NCI-H1417 treated with DMSO at 0.1 percent for 48 hours (cell line): ENCODE results near the gene DOCK4.

ENCODE experiments used
- DNase-seq: peaks from one replicate; lab custom pipeline; 2025; lab: John Stamatoyannopoulos, UW

DOCK4 gene

DNA sequence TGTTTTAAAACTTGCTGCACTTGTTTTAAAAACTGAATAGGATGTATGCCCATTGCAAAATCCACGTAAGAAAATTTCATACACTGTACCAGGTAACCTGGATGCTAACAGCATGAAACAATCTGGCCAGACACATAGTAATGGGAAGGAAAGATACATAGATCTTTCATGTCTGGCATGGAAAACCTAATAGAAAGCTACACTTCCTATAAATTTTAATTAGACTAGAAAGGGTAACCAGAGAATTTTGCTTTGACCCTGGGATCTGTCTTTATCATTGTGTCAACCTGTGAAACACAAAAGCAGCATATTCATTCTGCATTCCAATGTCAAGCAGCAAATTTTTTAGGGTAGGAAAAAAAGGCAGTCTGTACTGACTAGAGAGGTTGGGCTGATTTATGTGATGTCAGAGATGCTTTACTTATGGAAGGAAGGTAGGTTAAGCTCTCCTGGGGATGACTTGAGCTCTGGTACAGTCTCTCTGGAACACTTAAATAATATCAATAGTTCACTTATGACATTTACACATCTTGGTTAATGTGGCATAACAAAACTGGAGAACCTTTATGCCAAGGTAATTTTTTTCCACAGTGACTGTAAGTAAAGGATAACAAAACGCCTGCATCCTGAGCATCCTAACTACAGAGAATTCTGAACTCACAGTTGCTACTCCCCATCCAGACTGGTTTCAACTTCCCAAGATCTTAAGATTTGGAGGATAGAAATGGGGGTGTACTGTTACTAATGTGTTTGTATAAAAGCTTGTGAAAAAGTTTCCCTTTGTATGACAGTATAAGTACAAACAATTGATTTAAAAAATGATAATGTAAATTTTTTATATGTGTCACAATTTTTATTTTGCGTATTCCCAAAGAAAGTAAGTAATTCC, 44.7 kb downstream of the DOCK4 start:
- no peak for DNase-seq

DNA sequence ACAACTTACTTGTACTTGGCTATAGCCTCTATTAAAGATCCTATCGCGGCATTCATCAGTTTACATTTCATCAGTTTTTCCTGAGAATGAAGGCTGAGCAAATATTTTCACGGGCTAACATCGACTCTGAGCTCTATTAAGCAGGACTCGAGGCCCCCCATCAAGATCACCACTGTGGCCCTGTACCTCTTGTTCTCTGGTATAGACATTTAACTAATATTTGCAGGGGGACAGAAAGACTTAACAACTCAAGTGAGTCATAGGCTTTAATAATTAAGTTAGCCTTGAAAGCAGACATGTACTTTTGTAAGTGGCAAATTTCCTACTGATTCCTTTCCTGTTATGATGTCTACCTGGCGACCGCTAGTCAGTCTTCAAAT, 45.4 kb downstream of the DOCK4 start:
- no peak for DNase-seq

DNA sequence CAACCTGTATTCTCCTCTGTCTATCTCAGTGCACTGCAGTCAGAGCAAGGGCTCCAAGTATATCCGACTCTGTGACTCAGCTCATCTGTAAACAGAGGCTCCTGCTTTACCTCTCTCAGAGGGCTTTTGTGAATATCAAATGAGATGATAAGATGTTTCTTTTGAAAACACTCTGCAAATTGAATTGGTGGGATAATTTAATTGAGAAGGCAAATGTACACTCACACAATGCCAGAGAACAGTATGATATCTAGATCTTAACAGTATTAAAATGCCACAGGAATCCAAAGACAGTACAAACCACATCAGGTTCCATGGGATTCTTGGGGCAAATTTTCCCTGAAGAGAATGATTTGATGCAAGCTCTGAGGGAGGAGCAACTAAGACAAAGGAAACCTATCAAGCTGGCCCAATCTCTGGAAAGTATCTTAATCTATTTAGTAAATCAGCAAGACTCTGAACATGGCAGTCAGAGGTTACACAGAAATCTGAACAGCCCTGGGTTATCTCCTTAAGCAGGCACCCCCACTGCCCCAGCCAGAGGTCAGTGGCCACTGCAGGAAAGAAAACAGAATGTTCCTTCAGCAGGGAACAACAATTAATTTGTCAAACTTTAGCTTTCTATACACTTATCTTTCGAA, 45.9 kb downstream of the DOCK4 start:
- no peak for DNase-seq

DNA sequence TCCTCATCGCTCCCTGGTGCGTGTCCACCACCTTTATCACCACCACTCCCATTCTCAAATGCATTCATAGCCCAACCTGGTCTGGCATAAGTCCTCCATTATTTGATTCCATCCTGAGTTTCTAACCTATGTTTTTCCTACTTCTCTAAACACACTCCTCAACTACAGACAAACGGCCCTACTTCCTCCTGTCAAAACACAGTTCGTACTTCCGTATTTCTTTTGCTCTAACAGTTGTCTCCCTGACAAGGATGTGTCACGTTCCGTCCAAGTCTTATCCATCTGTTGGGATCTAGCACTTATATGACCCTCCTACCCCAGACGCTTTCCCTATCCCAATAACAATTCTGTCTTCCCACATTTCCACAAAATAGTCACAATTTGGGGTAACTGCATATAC, 46.8 kb downstream of the DOCK4 start:
- DNase-seq = no peak

- no peak for DNase-seq
These were observed 49.1 kb downstream of the DOCK4 start for GRCh38 chr7:112157072-112157471.

GRCh38 chr7:112156412-112156811, 49.8 kb downstream of the DOCK4 start:
- no peak for DNase-seq

GRCh38 chr7:112154690-112155089, 51.5 kb downstream of the DOCK4 start:
- no peak for DNase-seq

GRCh38 chr7:112152186-112152585, 54.0 kb downstream of the DOCK4 start:
- no peak for DNase-seq

DNA sequence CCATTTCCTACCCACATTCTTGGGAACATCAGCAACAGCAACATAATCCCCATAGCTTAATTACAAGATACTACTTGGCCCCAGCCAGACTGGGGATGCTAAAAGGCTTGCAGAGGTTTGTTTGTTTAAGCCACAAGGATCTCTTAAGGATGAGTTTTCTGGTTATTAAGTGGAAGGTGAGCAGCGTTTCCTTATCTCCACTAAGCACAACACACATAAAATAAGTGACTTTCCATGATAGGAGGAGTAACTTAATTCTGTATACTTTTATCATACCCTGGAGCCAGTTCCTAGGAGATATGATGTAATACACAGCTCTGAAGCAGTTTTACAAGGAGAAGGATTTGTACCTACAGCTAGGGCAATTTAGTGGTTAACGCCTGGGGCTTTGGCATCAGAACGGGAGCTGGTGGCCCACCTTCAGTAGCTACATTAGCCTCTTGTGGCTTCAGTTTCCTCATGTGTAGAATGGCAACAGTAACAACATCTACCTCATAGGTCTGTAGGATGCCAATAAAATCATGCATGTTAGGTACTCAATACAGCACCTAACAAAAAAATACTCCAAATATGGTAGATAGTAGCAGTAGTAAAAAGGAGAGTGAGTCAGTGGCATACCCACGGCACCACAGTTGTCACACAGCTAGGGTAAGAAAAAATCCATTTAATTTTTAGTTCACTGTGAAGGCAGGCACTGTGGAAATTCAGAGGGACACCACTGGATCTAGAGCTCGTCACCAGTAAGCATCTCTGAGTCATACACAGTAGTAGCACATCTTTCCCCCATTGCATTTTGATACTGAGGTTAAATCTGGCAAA, 55.2 kb downstream of the DOCK4 start:
- DNase-seq = no peak

GRCh38 chr7:112149734-112150133, 56.5 kb downstream of the DOCK4 start:
- no peak for DNase-seq

- no peak for DNase-seq
These were observed 58.3 kb downstream of the DOCK4 start for GRCh38 chr7:112147793-112148361.

DNA sequence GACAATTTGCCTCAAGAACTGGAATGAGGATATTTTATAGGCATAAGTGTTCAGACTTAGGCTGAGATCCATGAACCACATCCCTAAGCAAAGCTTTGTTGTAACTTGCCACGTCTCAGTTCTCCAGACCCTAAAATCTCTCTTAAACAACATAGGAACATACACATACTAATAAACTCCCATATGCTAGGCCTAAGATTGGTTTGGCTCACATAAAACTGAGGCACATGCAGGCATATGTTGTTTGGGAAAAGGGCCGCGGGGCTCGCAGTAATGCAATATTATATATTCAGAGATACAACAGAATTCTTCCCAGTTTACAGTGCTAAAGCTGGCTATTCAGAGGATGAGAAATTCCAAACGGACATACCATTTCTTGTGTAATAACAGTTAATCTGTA, 61.0 kb downstream of the DOCK4 start:
- no peak for DNase-seq

DNA sequence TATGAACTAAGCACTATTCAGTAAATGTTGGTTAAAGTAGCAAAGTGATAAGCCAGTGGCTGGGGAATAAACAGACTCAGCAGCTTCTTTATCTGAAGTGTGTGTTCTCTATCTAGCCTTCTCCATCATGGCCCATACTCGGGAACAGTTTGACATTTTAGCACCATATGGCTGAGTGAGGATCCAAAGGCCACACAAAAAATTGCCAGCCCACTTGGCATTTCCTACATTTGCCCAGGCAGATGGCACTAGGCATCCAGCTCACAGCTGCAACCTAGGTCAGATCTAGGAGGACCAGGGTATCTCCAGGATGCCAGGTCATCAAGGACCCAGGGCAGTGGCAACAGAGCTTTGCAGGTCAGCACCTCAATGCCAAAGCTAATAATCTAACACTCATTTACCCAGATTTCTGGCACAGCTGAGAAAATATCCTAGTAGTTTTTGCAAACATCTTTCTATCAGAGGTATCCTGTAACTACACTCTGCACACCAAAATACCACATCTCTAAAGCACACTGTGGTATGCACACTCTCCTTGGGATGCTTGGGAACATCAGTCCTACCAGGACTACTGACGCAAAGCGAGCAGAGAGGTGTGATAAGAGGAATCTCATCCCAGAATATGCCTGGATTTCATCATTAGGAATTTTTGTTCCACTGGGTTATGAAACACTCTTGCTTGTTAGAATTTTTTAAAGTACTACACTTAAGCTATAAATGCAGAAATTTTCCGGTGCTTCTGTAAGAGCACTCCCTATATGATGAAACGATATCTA, 61.7 kb downstream of the DOCK4 start:
- no peak for DNase-seq

DNA sequence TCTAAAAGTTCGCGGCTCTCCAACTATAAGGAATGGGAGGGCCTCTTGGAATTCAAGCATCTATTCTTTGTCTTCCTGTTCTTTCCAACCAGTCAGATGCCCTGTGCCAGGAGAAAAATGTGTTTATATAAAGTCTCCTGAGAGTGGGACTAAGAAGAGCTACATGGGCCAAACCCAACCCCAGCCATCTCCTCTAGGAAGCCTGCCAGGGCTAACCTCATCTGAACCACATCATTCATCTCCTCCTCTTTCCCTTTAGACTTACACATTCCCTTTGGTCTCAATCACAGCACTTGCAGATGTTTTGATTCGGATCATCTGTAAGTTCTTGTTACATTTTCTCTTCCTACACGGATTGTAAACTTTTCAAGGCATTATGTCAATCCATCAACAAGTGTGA, 62.6 kb downstream of the DOCK4 start:
- no peak for DNase-seq

GRCh38 chr7:112143136-112143535, 63.1 kb downstream of the DOCK4 start:
- no peak for DNase-seq

GRCh38 chr7:112140600-112140999, 65.6 kb downstream of the DOCK4 start:
- no peak for DNase-seq

- DNase-seq = no peak
These were observed 67.3 kb downstream of the DOCK4 start for GRCh38 chr7:112138938-112139337.

DNA sequence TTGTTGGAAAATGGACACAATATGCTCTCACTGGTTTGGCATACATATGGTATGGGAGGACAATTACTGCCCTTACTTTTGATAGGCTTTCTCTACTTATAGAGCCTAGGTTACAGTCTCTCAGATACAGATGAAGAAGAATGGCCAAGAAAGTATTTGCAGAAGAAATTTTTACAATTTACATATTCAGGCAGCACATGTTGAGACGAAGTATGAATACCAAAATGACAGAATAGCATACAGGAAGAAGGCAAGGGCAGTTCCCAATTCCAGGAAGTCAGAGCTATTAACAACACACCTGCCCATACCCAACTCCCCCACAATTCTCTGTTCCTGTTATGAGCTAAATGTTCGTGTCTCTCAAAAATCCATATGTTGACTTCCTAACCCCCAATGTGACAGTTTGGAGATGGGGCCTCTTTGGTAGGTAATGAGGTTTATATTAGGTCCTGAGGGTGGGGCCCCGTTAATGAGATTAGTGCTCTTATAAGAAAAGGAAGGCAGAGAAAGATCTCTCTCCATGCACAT, 67.8 kb downstream of the DOCK4 start:
- DNase-seq = no peak

GRCh38 chr7:112137141-112138101, 68.8 kb downstream of the DOCK4 start:
- DNase-seq = no peak
